ENCODE data around the gene PSD2.
A peak's percentile ranks its signal among the peaks of the same experiment; 100 is the strongest.

The PSD2 gene

GRCh38 chr5:139763280-139763929 lies 32.2 kb upstream of the PSD2 start:
- no peak for DNase-seq (ENCODE audit: low read depth in 2 of 2)

GRCh38 chr5:139763930-139764791 lies 31.4 kb upstream of the PSD2 start:
- DNase-seq (ENCODE audit: low read depth in 2 of 2): no peak

DNA sequence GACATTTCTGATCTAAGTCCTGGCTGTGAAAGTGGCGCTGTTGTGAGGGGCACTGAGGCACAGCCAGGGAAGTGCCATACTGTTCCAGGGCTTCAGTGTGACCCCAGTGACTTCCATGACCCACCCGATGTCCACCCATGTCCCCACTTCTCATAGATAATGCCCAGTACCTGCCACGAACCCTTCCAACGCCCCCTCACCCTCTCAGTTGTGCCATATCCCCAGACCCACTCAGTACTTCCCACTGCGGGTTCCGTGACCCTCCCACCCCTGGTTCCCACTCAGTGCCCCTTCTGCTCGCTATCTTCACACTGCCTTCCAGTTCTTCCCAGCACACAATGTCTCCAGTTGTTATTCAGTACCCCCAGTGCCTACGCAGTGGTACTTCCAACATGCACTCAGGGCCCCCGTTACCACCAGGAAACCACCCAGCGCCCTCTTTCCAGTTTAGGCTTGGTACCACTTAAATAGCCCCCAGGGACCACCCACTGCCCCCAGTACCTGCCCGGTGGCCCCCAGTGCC lies 30.7 kb upstream of the PSD2 start:
- DNase-seq (ENCODE audit: low read depth in 2 of 2): no peak

DNA sequence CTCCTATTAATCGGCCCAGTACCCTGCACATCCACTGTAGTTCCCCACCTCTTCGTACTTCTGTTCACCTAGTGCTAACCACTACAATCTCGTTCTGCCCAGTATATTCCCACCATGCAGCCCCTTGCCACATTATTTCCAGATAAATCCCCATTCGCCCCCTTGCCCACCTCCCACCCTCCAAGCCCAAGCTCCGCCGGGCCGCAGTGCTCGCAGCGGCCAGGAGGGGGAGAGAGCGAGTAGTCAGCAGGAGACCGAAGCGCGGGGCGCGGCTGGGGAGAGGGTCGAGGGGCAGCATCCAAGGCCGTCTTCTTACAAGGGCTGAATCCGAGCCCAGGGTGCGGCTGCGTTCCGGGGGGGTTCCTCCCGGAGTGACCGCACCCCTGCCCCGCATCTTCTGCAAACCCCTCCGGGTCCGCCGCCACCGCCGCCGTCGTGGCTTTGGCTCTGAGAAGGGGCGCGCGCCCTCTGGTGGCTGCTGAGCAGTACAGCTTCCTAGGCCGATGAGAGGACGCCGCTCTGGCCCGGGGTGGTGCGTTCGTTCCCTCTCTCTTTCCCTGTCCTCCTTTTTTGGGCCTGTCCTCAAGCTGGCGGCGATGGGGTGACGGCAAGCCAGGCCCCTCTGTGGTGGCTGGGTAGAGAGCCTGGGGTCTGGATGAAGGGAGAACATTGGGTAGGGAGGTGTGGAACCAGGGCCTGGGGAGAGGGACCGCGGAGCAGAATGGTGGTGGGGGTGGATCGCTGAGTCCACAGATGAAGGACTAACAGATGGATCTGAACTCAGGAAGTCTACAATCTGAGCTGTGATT lies 30.0 kb upstream of the PSD2 start:
- peak; percentile 78 to 81 for DNase-seq (ENCODE audit: low read depth in 2 of 2)

DNA sequence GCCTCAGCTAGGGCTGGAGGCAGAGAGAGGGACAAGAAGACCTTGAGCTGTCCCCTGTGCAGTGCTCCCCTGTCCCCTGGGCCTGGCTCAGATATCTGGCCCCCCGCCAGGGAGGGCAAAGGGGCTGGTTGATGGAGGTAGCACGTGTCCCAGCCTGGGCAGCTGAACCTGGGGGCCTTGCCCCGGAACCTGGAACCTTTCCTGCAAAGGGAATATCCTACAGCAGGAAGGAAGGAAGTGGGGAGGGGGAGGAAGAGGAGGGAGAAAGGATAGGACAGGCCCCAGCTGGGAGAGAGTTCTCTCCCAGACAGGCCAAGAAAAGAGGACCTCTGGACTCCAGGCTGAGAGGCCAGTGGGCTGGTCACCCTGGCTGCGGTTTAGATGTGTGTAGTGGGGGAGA lies 27.6 kb upstream of the PSD2 start:
- no peak for DNase-seq (ENCODE audit: low read depth in 2 of 2)

DNA sequence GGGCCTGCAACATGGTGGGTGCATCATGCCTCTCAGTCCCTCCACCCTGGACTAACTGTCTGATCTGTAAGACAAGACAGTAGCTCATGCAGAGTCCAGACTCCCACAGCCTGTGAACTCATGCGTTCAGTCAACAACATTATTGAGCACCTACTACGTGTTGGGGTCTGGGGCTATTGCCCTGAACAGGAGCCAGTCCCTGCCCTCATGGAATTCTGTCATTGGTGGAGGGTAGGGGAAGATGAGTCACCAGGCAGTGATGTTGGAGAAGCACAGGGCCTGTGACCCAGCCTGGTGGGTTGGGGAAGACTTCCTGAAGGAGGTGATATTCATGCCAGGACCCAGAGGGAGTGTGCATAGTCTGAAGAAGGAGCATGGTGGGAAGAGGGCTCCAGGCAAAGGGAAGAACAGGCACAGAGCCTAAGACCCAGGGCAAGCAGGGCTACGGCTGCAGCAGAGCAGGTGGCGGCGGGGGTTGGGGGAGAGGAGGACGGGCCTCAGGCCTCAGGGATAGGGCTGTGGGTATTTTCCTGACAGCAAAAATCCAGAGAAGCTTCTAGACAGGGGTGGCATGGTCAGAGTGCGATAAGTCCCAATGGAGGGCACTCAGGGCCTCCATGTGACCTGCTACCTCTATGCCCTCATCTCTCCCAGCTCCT lies 26.7 kb upstream of the PSD2 start:
- no peak for DNase-seq (ENCODE audit: low read depth in 2 of 2)

DNA sequence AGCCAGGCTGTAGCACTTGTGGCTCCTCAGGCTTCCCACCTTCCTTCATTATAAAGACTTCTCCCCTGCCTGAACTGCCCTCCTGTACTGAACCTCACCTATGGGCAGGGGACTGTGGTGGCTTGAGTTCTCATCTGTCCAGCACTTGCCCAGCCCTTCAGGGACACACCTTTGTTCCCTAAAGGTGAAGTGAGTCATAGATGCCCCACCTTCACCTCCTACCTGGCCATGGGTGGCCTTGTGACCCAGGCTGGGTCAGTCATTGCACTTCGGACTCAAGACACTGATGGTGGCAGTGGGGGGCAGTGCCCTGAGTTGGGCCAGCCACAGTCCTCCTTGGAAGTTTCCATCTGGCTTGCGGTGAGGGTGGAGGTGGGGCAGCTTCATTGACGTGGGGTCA lies 26.1 kb upstream of the PSD2 start:
- no peak for DNase-seq (ENCODE audit: low read depth in 2 of 2)

GRCh38 chr5:139770722-139771121 lies 24.9 kb upstream of the PSD2 start:
- no peak for DNase-seq (ENCODE audit: low read depth in 2 of 2)

- DNase-seq (ENCODE audit: low read depth in 2 of 2): no peak
These were observed 23.4 kb upstream of the PSD2 start for GRCh38 chr5:139772089-139772791.

- DNase-seq (ENCODE audit: low read depth in 2 of 2): no peak
These were observed 22.5 kb upstream of the PSD2 start for GRCh38 chr5:139772927-139773690.

DNA sequence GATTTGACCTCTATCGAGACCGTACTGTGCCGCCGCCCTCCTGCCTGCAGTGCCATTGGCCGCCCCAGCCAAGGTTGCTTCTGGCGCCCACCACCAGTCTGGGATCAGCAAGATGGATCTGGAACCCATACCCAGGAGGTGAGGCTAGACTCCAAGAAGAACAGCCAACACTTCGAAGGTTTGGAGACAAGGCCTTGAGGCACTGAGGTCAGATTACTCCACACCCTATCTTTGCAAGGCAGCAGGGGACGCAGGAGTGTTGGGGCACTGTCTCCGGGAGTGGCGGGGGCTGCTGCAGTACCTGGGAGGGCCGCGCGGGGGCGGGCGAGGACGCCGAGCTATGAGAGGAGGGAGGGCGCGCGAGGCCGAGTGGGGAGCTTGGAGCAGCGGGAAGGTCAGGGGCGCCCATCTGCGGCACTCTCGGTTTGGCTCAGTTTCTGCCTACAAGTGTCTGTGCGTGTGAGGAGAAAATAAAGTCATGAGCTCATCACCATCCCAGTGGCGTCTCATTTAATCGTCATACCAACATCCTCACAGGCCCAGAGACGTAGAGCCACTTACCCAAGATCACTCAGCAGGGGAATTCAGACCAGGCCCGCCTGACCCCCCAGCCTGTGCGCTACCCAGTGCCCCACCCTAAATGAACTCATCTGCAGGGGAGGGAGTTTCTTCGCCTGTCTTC lies 20.5 kb upstream of the PSD2 start:
- peak; percentile 68 to 86 for DNase-seq (ENCODE audit: low read depth in 2 of 2)

- DNase-seq (ENCODE audit: low read depth in 2 of 2): no peak
These were observed 19.7 kb upstream of the PSD2 start for GRCh38 chr5:139775872-139776271.

DNA sequence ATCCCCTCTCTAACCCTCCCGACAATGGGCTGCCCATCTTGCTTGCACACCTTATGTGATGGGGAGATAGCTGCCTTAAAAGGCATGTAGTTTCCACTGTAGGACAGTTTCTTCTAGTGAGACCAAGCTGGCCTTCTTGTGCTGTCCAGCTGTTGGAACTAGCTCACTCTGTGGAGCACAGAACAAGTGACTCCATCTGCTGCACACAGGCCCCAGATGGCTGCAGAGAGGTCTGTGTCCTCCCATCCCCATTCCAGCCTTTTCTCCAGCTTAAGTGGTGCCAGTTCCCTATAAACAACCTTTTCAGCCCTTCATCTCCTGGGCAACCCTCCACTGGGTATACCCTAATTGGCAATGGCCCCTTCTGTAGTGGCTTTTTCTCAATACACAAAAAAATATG lies 18.7 kb upstream of the PSD2 start:
- no peak for DNase-seq (ENCODE audit: low read depth in 2 of 2)

GRCh38 chr5:139783436-139783965 lies 12.1 kb upstream of the PSD2 start:
- DNase-seq (ENCODE audit: low read depth in 2 of 2): no peak

GRCh38 chr5:139784488-139784887 lies 11.1 kb upstream of the PSD2 start:
- DNase-seq (ENCODE audit: low read depth in 2 of 2): no peak

GRCh38 chr5:139787257-139787567 lies 8.4 kb upstream of the PSD2 start:
- no peak for DNase-seq (ENCODE audit: low read depth in 2 of 2)

DNA sequence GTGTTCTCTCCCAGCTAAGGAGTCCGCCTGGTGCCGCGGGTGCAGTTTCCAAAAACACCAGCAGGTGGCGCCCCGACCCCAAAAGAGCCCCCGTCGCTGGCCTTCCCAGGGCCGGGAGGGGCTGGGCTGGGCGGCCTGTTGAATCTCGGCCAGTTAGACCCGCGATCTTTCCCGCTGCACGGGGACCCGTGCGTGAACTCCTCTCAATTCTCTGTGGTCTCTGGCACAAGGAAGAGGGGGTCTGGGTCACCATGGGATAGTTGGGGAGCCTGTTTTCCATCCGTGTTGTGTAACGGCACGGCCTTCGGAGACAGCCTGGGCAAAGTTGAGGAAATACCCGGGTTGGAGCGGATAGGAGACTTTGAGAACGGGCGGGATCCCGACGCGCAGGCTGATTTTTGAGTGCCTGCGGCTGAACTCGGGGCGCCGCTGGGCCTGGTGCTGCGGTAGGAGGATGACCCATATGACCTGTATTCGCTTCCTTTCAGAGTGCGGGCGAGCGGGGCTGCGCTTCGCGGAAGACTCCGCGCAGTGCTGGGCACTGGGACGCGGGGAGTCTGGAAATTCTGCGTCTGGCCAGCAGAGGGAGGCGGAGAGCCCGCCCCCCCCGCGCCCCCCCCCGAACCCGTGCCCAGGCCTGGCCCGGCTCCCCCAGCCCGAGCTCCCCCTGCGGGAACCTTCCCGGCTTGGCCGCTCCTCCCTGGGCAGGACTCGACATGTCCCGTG lies 7.9 kb upstream of the PSD2 start:
- DNase-seq (ENCODE audit: low read depth in 2 of 2): peak; percentile 74 to 93

GRCh38 chr5:139788294-139788910 lies 7.2 kb upstream of the PSD2 start:
- DNase-seq (ENCODE audit: low read depth in 2 of 2): no peak

Data from stimulated activated CD4-positive, alpha-beta T cell treated with anti-CD3 and anti-CD28 coated beads, Interleukin-4, amount 100 ng/mL, for 48 hours (primary cell).